ENCODE measurements around the gene MX1.
"Not testable (repeated sequence)": the region's sequence is repeated elsewhere in the genome, so short reads cannot be mapped to it uniquely, and the experiment has no call there.

The MX1 gene

DNA sequence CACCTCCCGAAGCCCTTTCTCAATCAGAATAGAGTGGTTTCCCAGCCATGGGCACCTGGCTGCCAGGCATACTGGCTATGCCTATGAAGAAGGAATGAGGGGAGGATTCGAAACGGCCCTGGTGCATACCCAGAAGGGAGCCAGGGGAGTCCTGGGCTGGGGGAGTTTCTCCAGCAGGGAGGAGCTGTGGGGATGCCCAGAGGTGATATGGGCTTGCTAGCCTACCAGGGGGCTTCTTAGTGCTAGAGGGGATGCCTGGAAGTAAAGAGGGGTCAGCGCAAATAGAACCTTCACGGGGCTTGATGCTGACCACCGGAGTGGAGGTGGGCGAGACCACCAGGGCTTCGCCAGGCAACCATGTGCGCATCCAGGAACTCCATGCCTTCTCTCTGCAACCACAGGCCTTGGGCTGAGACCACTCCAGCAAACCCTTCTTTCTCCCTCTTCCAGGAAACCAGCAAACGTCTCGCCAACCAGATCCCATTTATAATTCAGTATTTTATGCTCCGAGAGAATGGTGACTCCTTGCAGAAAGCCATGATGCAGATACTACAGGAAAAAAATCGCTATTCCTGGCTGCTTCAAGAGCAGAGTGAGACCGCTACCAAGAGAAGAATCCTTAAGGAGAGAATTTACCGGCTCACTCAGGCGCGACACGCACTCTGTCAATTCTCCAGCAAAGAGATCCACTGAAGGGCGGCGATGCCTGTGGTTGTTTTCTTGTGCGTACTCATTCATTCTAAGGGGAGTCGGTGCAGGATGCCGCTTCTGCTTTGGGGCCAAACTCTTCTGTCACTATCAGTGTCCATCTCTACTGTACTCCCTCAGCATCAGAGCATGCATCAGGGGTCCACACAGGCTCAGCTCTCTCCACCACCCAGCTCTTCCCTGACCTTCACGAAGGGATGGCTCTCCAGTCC is 18.2 kb upstream of the MX1 start:
- no peak for DNase-seq

DNA sequence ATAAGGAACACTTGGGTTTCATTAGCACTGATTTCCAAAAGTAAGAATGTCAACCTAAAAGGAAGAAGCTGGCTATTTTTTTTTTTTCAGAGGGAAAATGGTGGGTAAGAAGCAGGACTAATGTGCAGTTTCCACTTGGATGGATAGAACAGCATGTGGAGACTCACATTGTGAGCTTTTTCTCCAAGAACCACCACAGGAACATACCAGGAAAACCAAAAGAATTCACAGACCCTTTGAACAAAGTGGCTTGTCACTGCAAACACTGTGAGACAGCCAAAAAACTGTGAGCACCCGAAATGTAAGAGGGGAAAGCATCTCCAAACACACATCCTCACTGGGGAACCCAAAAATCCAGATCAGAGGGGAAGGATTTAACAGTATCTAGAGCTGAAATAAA is 15.7 kb upstream of the MX1 start:
- no peak for DNase-seq

- no peak for DNase-seq
These were observed 15.1 kb upstream of the MX1 start for GRCh38 chr21:41410767-41411448.

GRCh38 chr21:41411449-41412089 is 14.5 kb upstream of the MX1 start:
- no peak for DNase-seq

DNA sequence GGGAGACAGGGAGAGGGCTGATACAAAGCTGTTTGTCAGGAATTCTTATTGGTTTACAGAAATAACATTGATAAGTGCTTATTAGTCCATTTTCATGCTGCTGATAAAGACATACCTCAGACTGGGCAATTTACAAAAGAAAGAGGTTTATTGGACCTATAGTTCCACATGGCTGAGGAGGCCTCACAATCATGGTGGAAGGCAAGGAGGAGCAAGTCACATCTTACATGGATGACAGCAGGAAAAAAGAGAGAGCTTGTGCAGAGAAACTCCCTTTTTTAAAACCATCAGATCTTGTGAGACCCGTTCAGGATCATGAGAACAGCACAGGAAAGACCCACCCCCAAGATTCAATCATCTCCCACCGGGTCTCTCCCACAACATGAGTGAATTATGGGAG is 8.5 kb upstream of the MX1 start:
- DNase-seq, result not testable (repeated sequence)

- no peak for DNase-seq
These were observed 7.6 kb upstream of the MX1 start for GRCh38 chr21:41418393-41418792.

GRCh38 chr21:41418956-41419680 is 6.9 kb upstream of the MX1 start:
- DNase-seq, result no peak

DNA sequence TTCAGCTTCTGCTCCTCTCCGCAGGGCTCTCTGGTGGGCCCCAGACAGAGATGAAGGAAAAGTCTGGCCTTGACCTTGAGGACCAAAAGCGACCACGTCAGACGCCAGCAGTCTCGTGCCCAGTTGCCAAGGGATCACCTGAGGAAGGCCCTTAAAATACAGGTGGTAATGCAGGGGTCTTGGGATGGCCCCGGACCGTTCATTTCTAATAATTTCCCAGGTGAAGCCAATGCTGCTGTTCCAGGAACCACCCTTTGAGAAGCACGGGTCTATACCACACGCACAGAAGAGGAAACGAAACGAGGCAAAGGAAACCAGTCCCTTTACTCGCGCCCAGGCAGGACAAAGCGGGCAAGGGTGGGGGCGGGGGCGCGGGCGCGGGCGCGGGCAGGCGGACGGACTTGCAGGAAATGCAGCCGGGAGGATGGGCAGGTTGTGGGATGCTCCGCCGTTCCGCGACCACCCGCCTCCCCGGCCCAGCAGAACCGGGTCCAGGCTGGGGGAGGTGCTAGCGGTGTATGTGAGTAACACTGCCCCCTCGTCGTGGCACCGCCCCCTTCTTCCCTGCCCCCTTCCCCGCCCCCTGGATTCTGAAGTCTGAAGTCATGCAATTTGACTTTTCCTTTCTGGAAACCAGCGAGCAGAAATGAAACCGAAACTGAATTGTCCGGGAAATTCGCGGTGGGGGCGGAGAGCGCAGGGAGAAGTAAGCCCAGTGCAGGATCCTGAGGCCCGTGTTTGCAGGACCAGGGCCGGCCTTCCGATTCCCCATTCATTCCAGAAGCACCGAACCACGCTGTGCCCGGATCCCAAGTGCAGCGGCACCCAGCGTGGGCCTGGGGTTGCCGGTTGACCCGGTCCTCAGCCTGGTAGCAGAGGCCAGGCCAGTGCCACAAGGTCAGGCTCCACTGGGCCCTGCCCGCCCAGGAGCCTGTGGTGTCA is 5.8 kb upstream of the MX1 start:
- DNase-seq, result peak in 54 of 58 donors; percentile 4 to 89 (median 55)

DNA sequence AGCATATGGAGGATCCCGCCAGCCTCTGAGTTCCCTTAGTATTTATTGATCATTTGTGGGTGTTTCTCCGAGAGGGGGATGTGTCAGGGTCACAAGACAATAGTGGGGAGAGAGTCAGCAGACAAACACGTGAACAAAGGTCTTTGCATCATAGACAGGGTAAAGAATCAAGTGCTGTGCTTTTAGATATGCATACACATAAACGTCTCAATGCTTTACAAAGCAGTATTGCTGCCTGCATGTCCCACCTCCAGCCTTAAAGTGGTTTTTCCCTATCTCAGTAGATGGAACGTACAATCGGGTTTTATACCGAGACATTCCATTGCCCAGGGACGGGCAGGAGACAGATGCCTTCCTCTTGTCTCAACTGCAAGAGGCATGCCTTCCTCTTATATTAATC is 5.0 kb upstream of the MX1 start:
- not testable (repeated sequence) for DNase-seq

DNA sequence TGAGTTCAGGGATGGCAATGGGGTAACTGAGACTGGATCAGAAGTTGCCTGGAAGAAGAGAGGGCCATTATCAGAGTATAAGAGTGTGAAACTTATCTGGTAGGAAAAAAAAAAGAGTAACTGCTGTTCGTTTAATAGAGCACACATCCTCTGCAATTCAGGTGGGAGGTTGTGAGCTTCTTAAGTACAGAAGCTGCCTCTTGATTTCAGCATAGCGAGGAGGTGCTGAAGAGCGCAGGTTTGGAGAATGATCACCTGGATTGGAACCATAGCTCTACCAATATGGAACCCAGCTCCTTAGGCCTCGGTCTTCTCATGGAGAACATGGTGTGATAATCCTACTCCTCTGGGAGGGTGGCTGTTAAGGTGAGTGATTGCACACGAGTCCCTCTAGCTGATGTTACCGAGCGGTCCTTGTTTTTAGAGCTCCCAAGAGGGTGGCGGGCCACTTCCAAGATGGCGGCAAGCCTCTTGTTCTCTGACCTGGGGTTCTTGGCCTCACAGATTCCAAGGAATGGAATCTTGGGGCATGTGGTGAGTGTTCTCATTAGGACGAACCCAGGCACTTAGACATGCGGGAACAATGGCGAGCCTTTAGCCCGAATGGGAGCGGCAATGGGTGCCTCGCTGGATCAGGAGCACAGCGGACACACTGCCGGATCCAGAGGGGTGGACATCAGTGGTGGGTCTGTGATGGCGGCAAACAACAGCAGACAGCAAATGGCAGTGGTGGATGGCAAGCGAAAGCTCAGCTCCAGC is 3.3 kb upstream of the MX1 start:
- no peak for DNase-seq

- DNase-seq, result not testable (repeated sequence)
These were observed 2.8 kb upstream of the MX1 start for GRCh38 chr21:41423305-41423636.

GRCh38 chr21:41425588-41425953 is 468 bp upstream of the MX1 start:
- no peak for DNase-seq

GRCh38 chr21:41426676-41427404 is 801 bp downstream of the MX1 start:
- DNase-seq, result no peak

DNA sequence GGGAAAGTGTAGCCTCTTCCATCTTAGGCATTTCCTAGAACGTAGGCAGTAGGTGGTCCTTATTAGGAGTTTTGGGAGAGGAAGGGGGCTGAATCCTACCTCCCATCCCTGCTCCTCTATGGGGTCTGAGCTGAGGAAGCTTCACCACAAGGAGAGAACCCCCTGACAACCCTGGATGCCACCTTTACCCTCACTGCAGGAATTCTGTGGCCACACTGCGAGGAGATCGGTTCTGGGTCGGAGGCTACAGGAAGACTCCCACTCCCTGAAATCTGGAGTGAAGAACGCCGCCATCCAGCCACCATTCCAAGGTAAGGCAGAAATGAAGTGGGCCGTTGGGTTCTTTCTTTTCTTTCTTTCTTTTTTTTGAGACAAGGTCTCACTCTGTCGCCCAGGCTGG is 1.5 kb downstream of the MX1 start:
- DNase-seq, result no peak

DNA sequence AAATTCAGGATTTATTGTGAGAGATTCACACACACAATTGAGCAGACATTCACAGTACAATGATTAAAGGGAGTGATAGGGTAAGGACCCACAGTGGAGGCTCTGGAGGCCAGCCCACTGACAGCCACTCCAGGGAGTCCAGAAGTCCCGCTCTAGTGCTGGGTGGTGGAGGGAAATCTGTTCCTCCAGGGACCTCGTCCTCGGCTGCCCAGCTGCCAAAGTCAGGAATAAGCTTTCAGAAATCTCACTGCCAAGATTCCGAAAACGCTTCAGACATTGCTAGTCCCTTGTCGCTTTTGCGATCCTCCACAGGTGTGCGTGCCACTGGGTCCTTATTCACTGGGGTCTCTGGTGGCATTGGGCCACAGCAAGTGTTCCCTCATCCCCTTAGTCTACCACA is 2.3 kb downstream of the MX1 start:
- DNase-seq, result no peak

GRCh38 chr21:41428847-41429246 is 2.8 kb downstream of the MX1 start:
- no peak for DNase-seq

- no peak for DNase-seq
These were observed 3.3 kb downstream of the MX1 start for GRCh38 chr21:41429305-41429704.

DNA sequence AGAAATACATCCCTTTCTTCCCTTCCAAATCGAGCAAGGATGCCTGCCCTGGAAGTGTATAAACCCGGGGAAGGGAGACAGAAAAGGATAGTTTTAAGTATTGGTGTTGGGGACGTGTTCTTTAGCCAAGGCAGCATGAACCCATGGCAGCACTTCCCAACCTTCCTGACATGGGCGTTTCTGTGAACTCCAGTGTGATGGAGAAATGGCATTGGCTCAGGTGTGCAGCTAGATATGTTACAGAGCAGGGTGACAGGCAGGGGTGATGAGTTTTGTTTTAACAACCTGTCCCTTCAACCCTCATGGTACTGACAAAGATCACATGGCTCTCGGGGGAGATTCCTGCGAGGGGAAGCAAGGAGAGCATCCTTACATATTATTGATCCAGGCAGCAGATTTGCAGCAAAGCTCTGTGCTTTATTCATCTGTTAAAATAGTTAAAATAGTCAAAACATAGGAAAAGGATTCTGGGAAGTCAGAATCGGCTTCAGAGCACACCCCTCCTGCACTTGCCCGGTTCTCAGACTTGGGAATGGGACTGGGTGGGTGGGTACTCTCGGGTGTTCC is 4.0 kb downstream of the MX1 start:
- DNase-seq, result no peak

All from anterior cingulate cortex (tissue), 58 donors.